H1 (cell line): ENCODE data around the gene GP9. TPM values are rescaled to one million over a fixed set of nuclear protein-coding genes. Genes with fewer than 3 reads are reported as not detected.

ENCODE experiments used
- CTCF ChIA-PET: fragments of 300-600 bp; sonication (Branson Sonifier 250); formaldehyde crosslinking; loops from one replicate; lab custom pipeline; 2021; ENCODE audit not compliant: partially characterized antibody; lab: Charles Lee
- POLR2A ChIA-PET: fragments of 300-600 bp; sonication (Branson Sonifier 250); formaldehyde crosslinking; loops from one replicate; lab custom pipeline; 2021; ENCODE audit warnings: inconsistent platforms; ENCODE audit not compliant: partially characterized antibody; lab: Charles Lee
- DNase-seq, 2 experiments: peaks; one replicate each; pipeline versions ENCODE4 v3.0.0 to v3.0.0-alpha.2; 2010 to 2022; ENCODE audit warnings: low spot score in 2 of 2, low read depth in 1 of 2, mixed read lengths in 1 of 2
- FAIRE-seq: peaks from 2 replicates; lab custom pipeline; 2011; peaks lifted over from hg19 to GRCh38; lab: Jason Lieb, UNC
- H2AFZ ChIP-seq: 2 replicates; pipeline ENCODE4 v1.8.1; 2012; ENCODE audit warnings: low read length, inconsistent platforms
- H2AK5ac ChIP-seq: 2 replicates; pipeline ENCODE4 v1.6.1; 2013; ENCODE audit warnings: low read depth, low read length
- H2BK120ac ChIP-seq: replicated peaks from 2 replicates; pipeline ENCODE3; 2013; ENCODE audit warnings: low read depth, low read length, inconsistent platforms
- H2BK12ac ChIP-seq: 2 replicates; pipeline ENCODE4 v1.6.1; 2013; ENCODE audit warnings: low read depth, low read length
- H2BK15ac ChIP-seq: 2 replicates; pipeline ENCODE4 v1.6.1; 2013; ENCODE audit warnings: low read length
- H2BK20ac ChIP-seq: 2 replicates; pipeline ENCODE4 v1.6.1; 2013; ENCODE audit warnings: low read length
- H2BK5ac ChIP-seq: 2 replicates; pipeline ENCODE4 v1.6.1; 2013; ENCODE audit warnings: low read depth, low read length
- H3K14ac ChIP-seq: 2 replicates; pipeline ENCODE4 v1.6.1; 2013; ENCODE audit warnings: inconsistent platforms; ENCODE audit not compliant: insufficient read length
- H3K18ac ChIP-seq: 2 replicates; pipeline ENCODE4 v1.6.1; 2013; ENCODE audit warnings: low read length; ENCODE audit errors: extremely low read depth
- H3K23ac ChIP-seq: 2 replicates; pipeline ENCODE4 v1.6.1; 2013; ENCODE audit warnings: inconsistent platforms; ENCODE audit not compliant: insufficient read length
- H3K23me2 ChIP-seq: 2 replicates; pipeline ENCODE4 v1.6.1; 2013; ENCODE audit warnings: low read depth, low read length
- H3K27ac ChIP-seq: 2 replicates; pipeline ENCODE4 v1.6.1; 2011; ENCODE audit warnings: low read depth, low read length, inconsistent platforms
- H3K27me3 ChIP-seq, 4 experiments: replicated peaks in 1 of 4; 1 replicate in 1 of 4; 2 replicates in 3 of 4; pipeline versions ENCODE4 v1.6.1 to v1.8.1; 2011 to 2013; ENCODE audit warnings: low read length in 3 of 4, mild to moderate bottlenecking in 3 of 4, inconsistent platforms in 2 of 4, mixed read lengths in 2 of 4, moderate library complexity in 1 of 4; ENCODE audit not compliant: control insufficient read depth in 3 of 4, insufficient read depth in 3 of 4; ENCODE audit errors: extremely low read depth in 1 of 4
- H3K36me3 ChIP-seq, 4 experiments: 2 replicates each; pipeline versions ENCODE4 v1.6.1 to v1.8.1; 2011 to 2013; ENCODE audit warnings: mild to moderate bottlenecking in 4 of 4, low read length in 3 of 4, moderate library complexity in 2 of 4, control low read depth in 1 of 4, inconsistent platforms in 1 of 4; ENCODE audit not compliant: insufficient read depth in 4 of 4, control insufficient read depth in 2 of 4
- H3K4ac ChIP-seq: replicated peaks from 2 replicates; pipeline ENCODE3; 2013; ENCODE audit warnings: low read length, low read depth, mixed read lengths, inconsistent platforms; ENCODE audit not compliant: insufficient read length
- H3K4me1 ChIP-seq, 4 experiments: replicated peaks in 1 of 4; 1 replicate in 1 of 4; 2 replicates in 3 of 4; pipeline versions ENCODE4 v1.6.1 to v1.8.1; 2011 to 2013; ENCODE audit warnings: low read length in 3 of 4, inconsistent platforms in 2 of 4, mixed read lengths in 1 of 4; ENCODE audit not compliant: insufficient read depth in 4 of 4, control insufficient read depth in 3 of 4
- H3K4me2 ChIP-seq, 2 experiments: 2 replicates each; pipeline versions ENCODE4 v1.6.1 to v1.8.1; 2011 to 2013; ENCODE audit warnings: low read depth in 2 of 2, low read length in 2 of 2, control low read depth in 1 of 2, inconsistent platforms in 1 of 2, mild to moderate bottlenecking in 1 of 2; ENCODE audit not compliant: insufficient read depth in 1 of 2
- H3K4me3 ChIP-seq, 4 experiments: fragments of 200-600, 300-600 bp in 1 of 4; sonication (generic), shearing (Covaris generic), sonication (Bioruptor Twin) in 1 of 4; 2 replicates each; pipeline versions ENCODE4 v1.5.1 to v1.8.1; 2011 to 2016; ENCODE audit warnings: low read length in 4 of 4, low read depth in 3 of 4, control low read depth in 2 of 4, inconsistent platforms in 2 of 4, mild to moderate bottlenecking in 2 of 4, mixed read lengths in 1 of 4, moderate library complexity in 1 of 4; ENCODE audit not compliant: insufficient read depth in 2 of 4; ENCODE audit errors: extremely low read depth in 1 of 4
- H3K56ac ChIP-seq: replicated peaks from 2 replicates; pipeline ENCODE3; 2013; ENCODE audit warnings: low read depth, mild to moderate bottlenecking, mixed read lengths, low read length, inconsistent platforms; ENCODE audit not compliant: insufficient read length
- H3K79me1 ChIP-seq: 2 replicates; pipeline ENCODE4 v1.6.1; 2013; ENCODE audit warnings: low read depth, low read length, control low read depth
- H3K79me2 ChIP-seq, 2 experiments: 2 replicates each; pipeline versions ENCODE4 v1.6.1 to v1.8.1; 2012 to 2013; ENCODE audit warnings: low read length in 2 of 2, mild to moderate bottlenecking in 2 of 2, inconsistent platforms in 1 of 2; ENCODE audit not compliant: insufficient read depth in 2 of 2, control insufficient read depth in 1 of 2
- H3K9ac ChIP-seq, 4 experiments: replicated peaks in 1 of 4; 1 replicate in 1 of 4; 2 replicates in 3 of 4; pipeline versions ENCODE4 v1.6.1 to v1.8.1; 2011 to 2013; ENCODE audit warnings: low read depth in 3 of 4, low read length in 3 of 4, control low read depth in 2 of 4, mild to moderate bottlenecking in 2 of 4, moderate library complexity in 2 of 4, inconsistent platforms in 1 of 4; ENCODE audit errors: extremely low read depth in 1 of 4
- H3K9me3 ChIP-seq, 2 experiments: 2 replicates each; pipeline versions ENCODE4 v1.6.1 to v1.8.1; 2012 to 2013; ENCODE audit warnings: mild to moderate bottlenecking in 2 of 2, moderate library complexity in 2 of 2, control low read depth in 1 of 2, inconsistent platforms in 1 of 2, low read depth in 1 of 2, low read length in 1 of 2, mixed read lengths in 1 of 2; ENCODE audit not compliant: insufficient read depth in 2 of 2
- H4K20me1 ChIP-seq, 2 experiments: replicated peaks in 1 of 2; 2 replicates each; pipeline versions ENCODE3 to v1.8.1; 2011 to 2013; ENCODE audit warnings: inconsistent platforms in 2 of 2, low read length in 2 of 2, mild to moderate bottlenecking in 1 of 2; ENCODE audit not compliant: insufficient read depth in 2 of 2, control insufficient read depth in 1 of 2
- H4K5ac ChIP-seq: 2 replicates; pipeline ENCODE4 v1.6.1; 2013; ENCODE audit warnings: low read length, low read depth, mixed read lengths, inconsistent platforms; ENCODE audit not compliant: insufficient read length
- H4K8ac ChIP-seq: 2 replicates; pipeline ENCODE4 v1.8.0; 2013; ENCODE audit warnings: mild to moderate bottlenecking, moderate library complexity, low read length, inconsistent platforms; ENCODE audit not compliant: insufficient read depth; ENCODE audit errors: extremely low read depth
- H4K91ac ChIP-seq: replicated peaks from 2 replicates; pipeline ENCODE3; 2013; ENCODE audit warnings: low read length, mixed read lengths, inconsistent platforms; ENCODE audit not compliant: insufficient read length
- BCL11A ChIP-seq, 2 experiments: IDR thresholded peaks; one replicate each; pipeline ENCODE4 v1.6.1; 2011; ENCODE audit warnings: low read depth in 2 of 2, low read length in 2 of 2, mild to moderate bottlenecking in 2 of 2
- CEBPB ChIP-seq: IDR thresholded peaks from 2 replicates; pipeline ENCODE4 v1.6.1; 2012; ENCODE audit warnings: low read depth, low read length
- CHD2 ChIP-seq: IDR thresholded peaks from 2 replicates; pipeline ENCODE4 v1.6.1; 2012; ENCODE audit warnings: low read length, improper control_type of control experiment
- EGR1 ChIP-seq: IDR thresholded peaks from 2 replicates; pipeline ENCODE4 v1.6.1; 2011; ENCODE audit warnings: low read depth, low read length, borderline replicate concordance
- EP300 ChIP-seq, 2 experiments: IDR thresholded peaks; 1 replicate in 1 of 2; 2 replicates in 1 of 2; pipeline ENCODE4 v1.6.1; 2011 to 2012; ENCODE audit warnings: low read depth in 2 of 2, low read length in 2 of 2, mild to moderate bottlenecking in 2 of 2, borderline replicate concordance in 1 of 2, inconsistent platforms in 1 of 2, moderate library complexity in 1 of 2
- GABPA ChIP-seq: IDR thresholded peaks from 2 replicates; pipeline ENCODE4 v1.6.1; 2011; ENCODE audit warnings: mild to moderate bottlenecking, low read length, moderate library complexity, borderline replicate concordance; ENCODE audit not compliant: insufficient read depth
- GTF2F1 ChIP-seq: IDR thresholded peaks from 2 replicates; pipeline ENCODE4 v1.6.1; 2012; ENCODE audit warnings: low read depth, low read length, improper control_type of control experiment, borderline replicate concordance
- HDAC2 ChIP-seq, 2 experiments: fragments of 300-600 bp in 1 of 2; sonication (generic) in 1 of 2; IDR thresholded peaks; 2 replicates each; pipeline ENCODE4 v1.6.1; 2011 to 2012; ENCODE audit warnings: low read depth in 2 of 2, low read length in 2 of 2, mild to moderate bottlenecking in 2 of 2, moderate library complexity in 2 of 2, borderline replicate concordance in 1 of 2, inconsistent platforms in 1 of 2
- HDAC6 ChIP-seq: IDR thresholded peaks from one replicate; pipeline ENCODE4 v1.7.1; 2012; ENCODE audit warnings: low read depth, mild to moderate bottlenecking, inconsistent platforms, low read length, moderate library complexity
- POLR2AphosphoS5 ChIP-seq: IDR thresholded peaks from 2 replicates; pipeline ENCODE4 v1.6.1; 2011; ENCODE audit warnings: low read depth, low read length
- SP2 ChIP-seq: IDR thresholded peaks from 2 replicates; pipeline ENCODE4 v1.6.1; 2012; ENCODE audit warnings: mild to moderate bottlenecking, low read length, inconsistent platforms
- SP4 ChIP-seq: IDR thresholded peaks from 2 replicates; pipeline ENCODE4 v1.6.1; 2012; ENCODE audit warnings: low read length, inconsistent platforms
- SUZ12 ChIP-seq: fragments of 200-600 bp; sonication (generic); IDR thresholded peaks from 2 replicates; pipeline ENCODE4 v1.6.1; 2012; ENCODE audit warnings: mild to moderate bottlenecking, inconsistent platforms, low read length, moderate library complexity, mixed read lengths
- TBP ChIP-seq: IDR thresholded peaks from 2 replicates; pipeline ENCODE4 v1.6.1; 2011; ENCODE audit warnings: low read depth, low read length, improper control_type of control experiment
- TCF12 ChIP-seq: IDR thresholded peaks from 2 replicates; pipeline ENCODE4 v1.6.1; 2011; ENCODE audit warnings: low read depth, mild to moderate bottlenecking, low read length
- WGBS, 2 experiments: shearing (Covaris generic) in 1 of 2; methylation state at CpG; one replicate each; pipeline versions ENCODE4 v1.1.6 to v1.1.7; 2013 to 2015; ENCODE audit warnings: low lambda C conversion rate in 2 of 2, mixed read lengths in 2 of 2, inconsistent platforms in 1 of 2, low coverage in 1 of 2, missing lambda C conversion rate in 1 of 2; ENCODE audit not compliant: insufficient replicate concordance in 2 of 2, insufficient coverage in 1 of 2, insufficient read length in 1 of 2; ENCODE audit errors: extremely low coverage in 1 of 2, missing lambda C conversion rate in 1 of 2; 5-methylcytosine and 5-hydroxymethylcytosine counted together
- polyA plus RNA-seq, 7 experiments: library from polyadenylated mRNA; depleted of rRNA in 3 of 7; stranded (reverse) in 5 of 7; unstranded in 2 of 7; fragments of >200 nt in 5 of 7; fragments of 200-250 nt in 2 of 7; gene quantifications; 1 replicate in 5 of 7; 2 replicates in 1 of 7; 4 replicates in 1 of 7; pipeline versions ENCODE4 v1.2.1 to v1.2.3, GENCODE V29; 2011 to 2013; ENCODE audit warnings: missing spikeins in 2 of 7, mixed read lengths in 2 of 7
- total RNA-seq: library from RNA; stranded (reverse); fragmentation: NEBNext Ultra II Directional; extraction: Animal tissue kit (Norgen Biotek cat#: 25700); gene quantifications from 2 replicates; pipeline ENCODE4 v1.2.1, GENCODE V29; 2021

GP9 gene
- total and polyA plus RNA-seq, 2 of the 8 experiments (the other 6 are each of a cell fraction or from before 2014, with no cell fraction given): not detected

GRCh38 chr3:129063091-129063640, 2.6 kb downstream of the GP9 start:
- no peak overlapping the region for H4K5ac ChIP-seq
- CTCF ChIA-PET: interaction anchor here (0.7 to 14.9 kb wide), 5 partner anchors 6 to 192 kb away, joined by 3 to 210 read pairs (median 4); partner anchors contain the start of gene GP9
- TF ChIP-seq GABPA (no peak), SP2 (no peak), GTF2F1 (no peak), CEBPB (no peak), POLR2AphosphoS5 (no peak), CHD2 (no peak), SP4 (no peak), TCF12 (no peak), SUZ12 (no peak), EGR1 (no peak), TBP (no peak), HDAC2 (IDR thresholded peaks at IDR 0.05; ENCODE audit: borderline replicate concordance in 1 of 2, low read depth in 2 of 2, low read length in 2 of 2) (no peak), EP300 (IDR thresholded peaks at IDR 0.05; ENCODE audit: borderline replicate concordance in 1 of 2, low read depth in 2 of 2, low read length in 2 of 2) (no peak), HDAC6 (no peak), BCL11A (IDR thresholded peaks at IDR 0.05; ENCODE audit: low read depth in 2 of 2, low read length in 2 of 2) (no peak)

More at GRCh38 chr3:129063091-129063640, 2.6 kb downstream of the GP9 start:
- Histone ChIP-seq H3K4me3 (no peak overlapping the region), H2BK120ac (no peak overlapping the region), H2BK20ac (no peak overlapping the region), H2AK5ac (no peak overlapping the region), H3K79me2 (no peaks in the 10 kb centered on the region), H3K79me1 (no peaks in the 10 kb centered on the region), H2AFZ (no peak overlapping the region), H2BK12ac (no peak overlapping the region), H3K36me3 (no peaks in the 10 kb centered on the region), H3K4ac (no peak overlapping the region), H3K14ac (no peak overlapping the region), H3K4me1 (no peaks in the 10 kb centered on the region; a peak in 1 of 7 replicates), H3K23ac (no peak overlapping the region), H4K20me1 (no peaks in the 10 kb centered on the region), H3K56ac (no peak overlapping the region), H3K18ac (no peak overlapping the region), H3K4me2 (no peak overlapping the region), H4K8ac (no peak overlapping the region), H3K9ac (no peak overlapping the region), H2BK15ac (no peak overlapping the region), H3K23me2 (no peaks in the 10 kb centered on the region), H3K27me3 (no peaks in the 10 kb centered on the region), H3K27ac (no peak overlapping the region), H4K91ac (no peak overlapping the region), H3K9me3 (no peaks in the 10 kb centered on the region), H2BK5ac (no peak overlapping the region)
- DNase-seq: no peak
- POLR2A ChIA-PET: no interaction called here
- no peak for FAIRE-seq
- WGBS, 2 experiments: 98% methylated on average over 10 of the region's 10 CpGs; no CpG with 5 or more reads in 1 of the 2 experiments
